Measurements from ENCODE around the gene MECR.
"Not testable (repeated sequence)": the region's sequence is repeated elsewhere in the genome, so short reads cannot be mapped to it uniquely, and the experiment has no call there.

MECR gene

DNA sequence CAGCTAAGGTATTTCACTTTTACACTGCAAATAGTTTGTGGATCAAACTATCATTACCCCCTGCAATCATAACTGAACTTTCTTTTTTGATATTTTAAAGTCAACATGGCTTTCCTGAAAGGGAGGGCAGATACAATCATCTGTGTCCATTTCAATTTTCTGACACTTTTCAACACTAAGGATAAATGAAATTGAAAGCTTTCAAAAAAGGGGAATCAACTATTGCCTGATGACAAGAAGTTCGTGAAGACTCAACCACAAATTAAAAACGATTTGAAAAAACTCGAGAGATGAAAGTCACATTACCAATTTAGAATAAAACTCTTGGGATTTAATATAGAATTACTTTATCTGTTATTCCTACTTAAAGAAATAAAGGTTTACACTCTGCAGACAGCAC lies 60.8 kb downstream of the MECR start:
- DNase-seq (ENCODE audit: low read depth in 3 of 3), result no peak

DNA sequence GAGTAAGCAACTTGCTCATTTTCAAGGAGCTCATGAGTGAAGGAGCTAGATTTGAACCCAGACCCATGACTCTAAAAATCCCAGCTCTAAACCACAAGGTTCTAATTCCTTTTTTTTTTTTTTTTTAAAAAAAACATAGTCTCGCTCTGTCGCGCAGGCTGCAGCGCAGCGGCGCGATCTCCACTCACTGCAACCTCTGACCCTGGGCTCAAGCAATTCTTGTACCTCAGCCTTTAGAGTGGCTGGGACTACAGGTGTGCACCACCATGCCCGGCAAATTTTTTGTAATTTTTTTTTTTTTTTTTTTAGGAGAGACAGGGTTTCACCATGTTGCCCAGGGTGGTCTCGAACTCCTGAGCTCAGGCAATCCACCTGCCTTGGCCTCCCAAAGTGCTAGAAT lies 62.8 kb downstream of the MECR start:
- no peak for DNase-seq (ENCODE audit: low read depth in 3 of 3)

DNA sequence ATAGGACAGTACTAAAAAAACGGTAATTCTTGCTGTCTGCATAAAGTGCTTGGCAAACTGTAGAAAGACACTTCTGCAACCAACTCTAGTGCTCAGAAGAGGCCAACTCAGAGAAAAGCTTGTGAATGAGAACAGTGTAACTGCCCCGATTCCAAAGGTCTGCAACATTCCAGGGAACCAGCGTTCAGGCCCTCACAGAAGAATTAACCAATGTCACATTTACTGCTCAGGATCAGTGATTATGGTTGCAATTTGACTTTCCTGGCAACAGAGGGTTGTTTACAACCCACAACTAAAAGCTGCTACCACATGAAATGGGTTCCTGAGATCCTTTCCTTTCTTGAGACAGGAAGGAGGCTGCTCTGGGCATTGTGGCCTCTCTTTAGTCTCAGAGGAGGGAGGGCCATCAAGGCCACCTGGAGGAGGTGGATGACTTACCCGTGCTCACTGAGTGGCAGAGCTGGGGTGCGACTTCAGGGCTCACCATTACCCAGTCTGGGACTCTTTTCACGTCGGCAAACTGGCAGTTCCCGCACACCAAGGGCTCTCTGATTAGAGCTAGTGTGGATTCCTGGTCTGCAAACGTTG lies 64.3 kb downstream of the MECR start:
- no peak for DNase-seq (ENCODE audit: low read depth in 3 of 3)

DNA sequence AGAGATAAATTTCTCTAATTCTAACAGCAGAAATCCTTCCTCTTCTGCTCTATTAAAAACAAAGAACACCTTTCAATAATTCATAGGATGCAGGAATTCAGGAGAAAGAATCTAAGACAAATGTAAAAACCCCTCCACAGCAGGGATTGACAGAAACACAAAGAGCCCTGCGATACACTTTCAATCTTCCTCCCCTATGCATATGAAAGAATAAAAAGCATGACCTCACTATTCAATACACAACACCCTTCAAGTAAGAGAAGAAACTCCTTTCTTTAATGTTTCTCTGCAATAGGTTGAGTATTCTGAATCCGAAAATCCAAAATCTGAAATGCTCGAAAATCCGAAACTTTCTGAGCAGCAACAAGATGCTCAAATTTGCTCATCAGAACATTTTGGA lies 66.1 kb downstream of the MECR start:
- no peak for DNase-seq (ENCODE audit: low read depth in 3 of 3)

DNA sequence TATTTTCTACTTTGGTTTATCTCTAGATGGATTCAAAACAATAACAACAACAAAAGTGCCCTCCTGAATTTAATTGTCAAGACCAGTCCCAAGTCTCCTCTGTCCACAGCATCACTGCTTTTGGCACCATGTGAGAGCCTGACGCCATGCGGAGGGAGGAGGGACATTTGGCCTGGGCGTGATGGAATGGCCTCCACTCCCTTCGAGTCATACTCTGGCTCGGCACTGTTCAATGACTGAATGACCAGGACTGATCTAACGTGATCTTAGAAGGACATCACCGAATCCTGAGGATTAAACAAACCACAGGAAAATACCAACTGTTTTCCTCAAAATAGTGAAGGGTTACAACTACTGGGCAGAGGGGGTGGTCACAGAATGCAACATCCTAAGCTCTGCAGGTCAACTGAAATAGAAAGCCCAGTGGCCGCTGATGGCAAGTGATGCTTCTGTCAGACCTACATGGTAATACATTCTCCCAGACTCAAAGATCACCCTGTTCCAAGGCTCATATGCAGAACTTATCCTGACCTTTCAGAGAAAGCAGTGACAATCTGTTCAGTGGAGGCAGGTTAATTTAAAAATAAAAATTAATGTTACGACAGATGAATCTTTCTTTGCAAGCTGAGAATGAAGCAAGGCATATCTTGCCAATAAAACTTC lies 68.1 kb downstream of the MECR start:
- no peak for DNase-seq (ENCODE audit: low read depth in 3 of 3)

DNA sequence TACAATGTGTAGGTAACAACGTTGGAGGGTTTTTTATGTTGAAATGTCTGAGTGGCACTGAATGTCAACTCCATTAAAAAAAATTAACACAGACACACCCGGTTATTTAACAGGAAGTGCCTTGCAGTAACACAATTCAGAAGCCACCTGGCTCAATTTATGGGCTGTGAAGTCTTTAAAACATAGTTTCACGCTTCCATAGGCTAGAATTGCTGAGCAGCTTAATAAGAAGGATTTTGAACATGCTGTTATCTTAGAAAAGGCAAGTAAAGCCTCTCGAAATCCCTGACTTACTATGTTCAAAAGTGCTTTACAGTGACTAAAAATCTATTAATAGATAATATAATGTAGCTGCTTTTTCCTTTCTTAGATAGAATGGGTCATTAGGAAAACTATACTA lies 68.7 kb downstream of the MECR start:
- no peak for DNase-seq (ENCODE audit: low read depth in 3 of 3)

DNA sequence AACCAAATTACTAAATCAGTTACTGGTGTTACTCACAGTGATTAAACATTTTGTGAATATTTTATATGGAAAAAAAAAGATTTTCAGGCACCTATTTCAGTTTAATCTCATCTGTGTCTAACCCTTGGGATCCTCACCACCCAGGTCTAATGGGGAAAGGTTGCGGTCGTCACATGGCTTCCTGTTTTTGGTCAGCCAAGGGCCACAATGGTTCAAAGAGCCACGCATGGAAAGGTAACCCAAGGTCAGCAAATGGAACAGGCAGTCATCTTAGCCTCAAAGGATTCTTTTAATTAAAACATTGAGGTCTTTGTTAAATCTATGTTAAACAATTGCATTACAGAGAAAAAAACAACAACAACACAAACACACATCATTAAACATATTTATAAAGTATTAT lies 71.0 kb downstream of the MECR start:
- DNase-seq (ENCODE audit: low read depth in 3 of 3), result no peak

DNA sequence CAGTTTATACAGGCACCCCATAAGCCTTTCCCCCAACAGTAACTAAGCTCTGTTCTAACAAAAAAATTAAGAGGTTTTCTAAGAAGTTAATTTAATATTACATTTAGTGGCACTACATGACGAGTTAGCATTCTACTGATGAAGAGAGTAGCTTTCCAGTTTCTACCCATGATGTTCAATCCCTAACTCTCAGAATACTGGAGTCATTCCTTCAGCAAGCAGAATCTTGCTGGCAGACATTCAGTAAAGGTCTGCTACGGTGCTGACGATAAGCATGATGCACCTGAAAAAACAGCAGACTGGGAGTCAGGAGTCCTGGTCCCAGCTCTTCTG lies 73.5 kb downstream of the MECR start:
- no peak for DNase-seq (ENCODE audit: low read depth in 3 of 3)

DNA sequence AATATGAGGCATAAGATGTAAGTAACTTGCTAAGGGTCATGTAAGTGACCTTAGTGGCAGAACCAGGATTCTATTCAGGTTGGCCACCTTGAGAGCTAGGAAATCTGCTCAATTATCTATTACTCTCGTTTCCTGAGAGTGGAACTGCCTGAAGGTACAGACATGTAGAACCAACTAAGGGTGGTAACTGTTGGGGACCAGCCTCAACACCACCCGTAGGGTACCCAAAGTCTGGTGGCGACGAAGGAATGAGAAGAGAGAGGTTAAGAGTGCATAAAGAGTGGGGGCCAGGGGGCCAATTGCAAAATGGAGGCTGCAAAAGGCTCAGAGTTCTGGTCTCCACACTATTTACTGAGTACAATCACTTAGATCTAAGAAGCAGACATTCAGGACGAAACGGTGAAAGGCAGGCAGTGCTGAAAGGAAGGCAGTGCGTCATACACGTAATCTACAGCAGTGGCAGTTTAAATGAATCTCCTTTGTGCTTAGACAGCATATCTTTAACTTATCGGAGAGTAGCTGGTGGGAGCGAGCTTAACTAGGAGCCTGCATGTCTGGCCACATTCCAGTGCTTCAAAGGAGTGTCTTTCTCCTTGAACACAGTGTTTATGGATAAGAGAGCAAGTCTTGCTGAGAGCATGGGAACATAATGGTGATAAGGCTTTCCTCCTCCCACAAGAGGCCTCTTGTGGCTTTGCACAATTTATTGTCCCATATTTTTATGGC lies 74.0 kb downstream of the MECR start:
- no peak for DNase-seq (ENCODE audit: low read depth in 3 of 3)

DNA sequence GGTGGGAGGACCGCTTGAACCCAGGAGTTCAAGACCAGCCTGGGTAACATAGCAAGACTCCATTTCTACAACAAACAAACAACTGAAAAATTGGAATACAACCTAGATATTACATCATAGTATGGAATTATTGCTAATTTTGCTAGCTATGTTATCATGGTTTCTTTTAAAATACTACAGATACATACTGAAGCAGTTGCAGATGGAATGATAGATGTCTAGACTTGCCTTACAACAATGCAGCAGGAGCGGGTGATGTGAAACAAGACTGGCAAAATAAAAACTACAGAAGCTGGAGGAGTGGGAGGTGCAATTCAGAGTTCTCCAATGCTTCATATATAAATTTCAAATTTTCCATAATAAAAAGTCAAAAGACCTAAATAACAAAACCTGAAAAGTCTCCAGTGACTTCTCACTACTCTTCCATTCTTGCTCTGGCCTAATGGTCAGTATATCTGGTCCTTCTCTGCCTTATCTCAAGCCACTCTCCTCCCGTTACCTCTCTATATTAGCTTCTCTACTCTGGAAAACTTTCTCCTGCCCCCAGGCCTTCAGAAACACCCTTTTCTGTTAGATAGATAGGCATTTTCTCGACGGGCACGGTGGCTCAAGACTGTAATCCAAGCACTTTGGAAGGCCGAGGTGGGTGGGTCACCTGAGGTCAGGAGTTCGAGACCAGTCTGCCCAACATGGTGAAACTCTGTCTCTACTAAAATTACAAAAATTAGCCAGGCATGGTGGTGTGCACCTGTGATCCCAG lies 78.5 kb downstream of the MECR start:
- no peak for DNase-seq (ENCODE audit: low read depth in 3 of 3)

DNA sequence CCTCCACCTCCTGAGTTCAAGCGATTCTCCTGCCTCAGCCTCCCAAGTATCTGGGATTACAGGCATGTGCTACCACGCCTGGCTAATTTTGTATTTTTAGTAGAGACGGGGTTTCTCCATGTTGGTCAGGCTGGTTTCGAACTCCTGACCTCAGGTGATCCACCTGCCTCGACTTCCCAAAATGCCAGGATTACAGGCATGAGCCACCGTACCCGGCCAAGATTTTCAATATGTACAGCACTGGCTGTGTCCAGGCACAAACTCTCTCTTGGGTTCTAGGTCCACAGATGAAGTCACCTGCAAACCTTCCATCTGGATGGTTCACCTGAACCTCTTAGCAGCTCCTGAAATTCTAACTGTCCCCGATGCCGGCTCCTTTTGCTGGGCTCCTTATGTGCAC lies 80.4 kb downstream of the MECR start:
- DNase-seq (ENCODE audit: low read depth in 3 of 3), result not testable (repeated sequence)

DNA sequence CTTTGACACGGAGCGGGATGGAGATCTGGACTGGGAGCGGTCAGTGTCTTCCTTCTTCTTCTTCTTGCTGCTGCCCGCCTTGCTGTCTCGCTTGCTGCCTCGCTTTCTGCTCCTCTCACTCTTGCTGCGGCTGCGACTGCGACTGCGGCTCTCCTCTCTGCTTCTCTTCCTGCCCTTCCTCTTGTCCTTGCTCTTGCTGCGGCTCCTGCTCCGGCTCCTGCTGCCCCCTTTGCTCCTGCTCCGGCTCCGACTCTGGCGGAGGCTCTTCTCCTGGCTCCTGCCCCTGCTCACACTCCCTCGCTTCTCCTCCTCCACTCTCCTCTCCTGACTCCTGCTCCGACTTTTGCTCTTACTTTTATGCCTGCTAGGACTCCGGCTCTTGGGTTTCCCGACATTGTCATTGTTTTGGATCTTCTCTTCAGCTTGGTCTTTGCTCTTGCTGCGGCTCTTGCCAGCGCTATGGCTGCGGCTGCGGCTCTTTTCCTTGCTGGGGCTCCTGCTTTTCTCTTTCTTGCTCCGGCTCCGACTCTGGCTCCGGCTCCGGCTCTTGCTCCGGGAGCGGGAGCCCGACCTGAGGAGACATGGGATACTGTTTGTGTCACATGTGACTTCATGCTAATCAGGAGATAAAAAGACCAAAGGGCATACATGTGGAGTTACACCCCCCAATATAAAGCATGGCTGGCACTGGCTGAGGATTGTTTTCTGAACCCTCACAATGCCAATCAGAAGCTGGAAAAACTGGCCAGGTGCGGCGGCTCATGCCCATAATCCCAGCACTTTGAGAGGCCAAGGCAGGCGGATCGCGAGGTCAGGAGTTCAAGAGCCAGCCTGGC lies 81.9 kb downstream of the MECR start:
- no peak for DNase-seq (ENCODE audit: low read depth in 3 of 3)

DNA sequence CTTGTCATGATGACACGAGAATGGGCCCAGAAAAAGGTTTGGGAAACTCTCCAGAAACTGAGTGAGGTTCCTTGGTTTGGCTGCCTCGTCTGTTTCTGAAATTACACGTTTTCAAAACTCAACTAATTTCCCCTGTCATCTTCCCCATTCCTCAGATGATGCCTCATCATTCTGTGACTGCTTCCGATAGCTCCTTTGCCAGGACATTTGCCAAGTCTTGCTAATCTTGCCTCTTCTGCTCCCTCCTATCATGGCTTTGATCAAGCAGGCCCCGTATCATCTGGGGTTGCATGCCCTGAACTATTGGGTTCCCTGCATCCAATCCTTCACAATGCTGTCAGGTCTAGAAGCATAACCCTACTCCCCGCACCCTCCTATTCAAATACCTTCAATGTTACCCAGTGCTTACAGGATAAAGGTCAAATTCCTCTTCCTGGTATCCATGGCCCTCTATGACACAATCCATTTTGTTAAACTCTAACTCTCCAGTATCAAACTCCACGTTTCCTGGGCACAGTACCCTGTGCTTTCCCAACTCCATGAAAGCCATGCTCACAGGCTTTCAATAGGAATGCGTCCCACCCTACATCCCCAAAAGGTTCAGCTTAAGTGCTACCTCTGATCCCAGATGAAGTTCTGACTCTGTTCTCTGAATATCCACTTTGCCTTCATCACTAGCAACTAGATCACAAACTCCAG lies 84.8 kb downstream of the MECR start:
- no peak for DNase-seq (ENCODE audit: low read depth in 3 of 3)

DNA sequence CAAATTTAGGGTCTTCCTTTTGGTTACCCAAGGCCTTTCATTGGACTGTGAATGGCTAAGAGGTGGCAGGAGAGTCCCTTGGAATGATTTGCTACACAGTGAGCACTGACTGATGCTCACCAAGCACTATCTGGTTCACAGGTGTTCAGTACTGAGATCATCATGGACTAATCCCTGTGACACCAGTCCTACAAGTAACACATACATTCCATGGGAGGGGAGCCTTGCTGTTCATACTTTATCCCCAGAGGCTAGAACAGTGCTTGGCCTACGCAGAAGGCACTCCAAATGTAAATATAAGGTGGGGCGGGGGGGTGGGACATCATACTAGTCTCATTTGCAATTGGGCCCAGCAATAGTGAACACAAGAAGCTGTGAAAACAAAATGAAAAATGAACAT lies 86.6 kb downstream of the MECR start:
- DNase-seq (ENCODE audit: low read depth in 3 of 3), result no peak

DNA sequence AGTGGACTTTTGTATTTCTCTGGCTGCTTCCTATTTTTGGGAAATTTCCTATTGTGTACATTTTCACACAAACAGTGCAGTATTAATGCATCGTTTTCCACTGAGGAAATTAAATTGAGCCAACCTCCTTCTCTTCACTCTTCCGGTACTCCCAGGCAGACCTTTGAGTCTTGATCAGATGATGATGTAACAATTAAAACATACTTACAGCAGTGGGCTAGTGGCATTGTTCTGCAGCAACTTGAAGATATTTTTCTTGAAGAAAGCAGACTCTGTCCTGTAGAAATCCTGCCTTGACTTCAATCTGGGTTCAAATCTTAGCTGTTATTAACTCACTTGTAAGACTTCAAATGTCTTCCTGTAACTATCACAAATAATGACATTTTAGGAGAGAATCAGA lies 88.0 kb downstream of the MECR start:
- DNase-seq (ENCODE audit: low read depth in 3 of 3), result no peak

Measured in stimulated activated CD4-positive, alpha-beta T cell treated with anti-CD3 and anti-CD28 coated beads, TNF-alpha, amount 100 ng/mL, for 24 hours (primary cell).